Measurements from ENCODE around the gene SLC20A1. TPM values are rescaled to one million over a fixed set of nuclear protein-coding genes. Genes with fewer than 3 reads are reported as not detected.
A peak's percentile ranks its signal among the peaks of the same experiment; 100 is the strongest.

Gene SLC20A1
- total and polyA plus RNA-seq, 2 of the 4 experiments (the other 2 are of a cell fraction), result 93.6 to 94.1 TPM

DNA sequence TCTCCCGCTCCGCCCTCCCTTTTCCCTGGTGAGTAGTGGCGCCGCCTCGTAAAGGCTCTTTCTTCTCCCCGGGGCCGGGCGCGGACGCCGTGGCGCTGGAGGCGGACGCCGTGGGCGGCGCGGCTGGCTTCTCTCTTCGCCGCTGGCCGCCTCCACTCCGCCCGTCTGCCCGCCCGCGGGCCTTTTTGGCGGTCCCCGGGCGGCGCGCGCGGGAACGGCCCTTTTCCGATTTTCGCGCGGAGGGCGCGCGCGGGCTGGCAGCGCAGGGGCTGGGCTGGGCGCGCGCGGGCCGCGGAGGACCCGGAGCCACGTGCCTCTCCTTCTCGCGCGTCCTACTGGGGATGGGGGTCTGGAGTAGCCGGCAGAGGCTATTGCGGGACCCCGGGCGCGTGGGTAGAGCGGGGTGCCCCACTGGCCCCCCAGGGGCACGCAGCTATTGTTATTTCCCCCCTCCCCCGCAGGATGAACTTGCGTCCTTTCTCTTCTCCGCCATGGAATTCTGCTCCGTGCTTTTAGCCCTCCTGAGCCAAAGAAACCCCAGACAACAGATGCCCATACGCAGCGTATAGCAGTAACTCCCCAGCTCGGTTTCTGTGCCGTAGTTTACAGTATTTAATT, 472 bp downstream of the SLC20A1 start:
- Histone ChIP-seq H2BK5ac (ENCODE audit: low read depth, low read length, poor library complexity, severe bottlenecking) (peak overlapping the region; percentile 82), H2AK9ac (replicated peaks; ENCODE audit: low read depth, low read length, poor library complexity) (peak overlapping the region; percentile 91), H2AFZ (replicated peaks; ENCODE audit: low read length, poor library complexity) (peak overlapping the region; percentile 85), H3K9me1 (ENCODE audit: insufficient read depth, low read length) (peaks cover 28% of the 10 kb centered on the region), H3K23ac (ENCODE audit: low read depth, low read length) (peak overlapping the region; percentile 93), H3K9me3 (ENCODE audit: control insufficient read depth, insufficient read depth, low read length) (no peaks in the 10 kb centered on the region), H3K18ac (ENCODE audit: low read depth, low read length) (no peak overlapping the region), H3K36me3 (ENCODE audit: control insufficient read depth, insufficient read depth, low read length) (peaks cover 15% of the 10 kb centered on the region), H3K27me3 (ENCODE audit: control insufficient read depth, insufficient read depth, low read length) (no peaks in the 10 kb centered on the region), H2BK15ac (ENCODE audit: low read depth, low read length) (no peak overlapping the region), H3K79me1 (ENCODE audit: low read depth in 1 of 2, low read length in 2 of 2) (peaks cover 20 to 69% of the 10 kb centered on the region in 2 experiments), H4K5ac (ENCODE audit: low read depth, low read length) (no peak overlapping the region), H3K4me3 (ENCODE audit: insufficient read depth, low read depth, low read length) (peak overlapping the region; percentile 91), H2BK20ac (ENCODE audit: low read depth, low read length) (no peak overlapping the region), H3K56ac (ENCODE audit: extremely low read depth, insufficient read depth, low read length) (peak overlapping the region; percentile 77), H4K91ac (ENCODE audit: insufficient read depth, low read depth, low read length) (peak overlapping the region; percentile 53; the same call in 1 of the 2 replicates), H2BK120ac (ENCODE audit: low read depth, low read length) (peak overlapping the region; percentile 50; the same call in 1 of the 2 replicates), H3K9ac (ENCODE audit: low read depth, low read length) (peak overlapping the region; percentile 89), H3K4me1 (ENCODE audit: control insufficient read depth, insufficient read depth, low read length) (peaks cover 11% of the 10 kb centered on the region), H4K8ac (ENCODE audit: low read depth in 2 of 2, low read length in 2 of 2) (peak overlapping the region; percentile 22 to 75; a peak in 1 of 4 replicates), H3K14ac (replicated peaks; ENCODE audit: low read depth, low read length) (peak overlapping the region; percentile 89), H4K20me1 (ENCODE audit: insufficient read depth, low read length) (peaks cover 39% of the 10 kb centered on the region), H2AK5ac (ENCODE audit: low read depth, low read length) (peak overlapping the region; percentile 77; the same call in 1 of the 2 replicates), H3K27ac (ENCODE audit: insufficient read depth, low read length) (peak overlapping the region; percentile 93), H3K4me2 (ENCODE audit: low read depth, low read length) (peak overlapping the region; percentile 93), H3K4ac (ENCODE audit: low read depth, low read length) (peak overlapping the region; percentile 82)
- in situ Hi-C loops (cut with MboI; ENCODE audit: low sequenced_read_pairs) (no loop called here), intact Hi-C loops (cut with micrococcal nuclease) (no loop called here), dilution Hi-C loops (cut with HindIII; ENCODE audit: low sequenced_read_pairs, unreplicated experiment) (no loop called here)
- ATAC-seq (ENCODE audit: low read depth) (peak; percentile 22), DNase-seq (no peak)
- TF ChIP-seq MXI1 (IDR thresholded peaks at IDR 0.05; ENCODE audit: borderline replicate concordance, low read depth, low read length), result peak; percentile 86; the same call in 1 of the 2 replicates
- TF ChIP-seq POLR2A (IDR thresholded peaks at IDR 0.05; ENCODE audit: low read depth, low read length), result no peak
- peak; percentile 20; the same call in 1 of the 2 replicates for TF ChIP-seq CHD1 (IDR thresholded peaks at IDR 0.05; ENCODE audit: low read depth, low read length)
- no TSS peak for BruUV-seq (replicated peaks)
- ChIA-PET POLR2A (ENCODE audit: unreplicated experiment) (interaction anchor here (0.6 kb wide), 1 partner anchor 103 kb away, joined by 5 read pairs; no protein-coding TSS in a partner anchor), CTCF (interaction anchor here (0.8 to 0.9 kb wide), 2 partner anchors 21 to 46 kb away, joined by 3 to 4 read pairs; no protein-coding TSS in a partner anchor)
- WGBS, 2 experiments (ENCODE audit: extremely low coverage in 2 of 2, insufficient read length in 1 of 2), result 0% methylated on average over 4 of the region's 69 CpGs; no CpG with 5 or more reads in 1 of the 2 experiments
